ENCODE data around the gene KAT8. TPM values are rescaled to one million over a fixed set of nuclear protein-coding genes. Genes with fewer than 3 reads are reported as not detected.

The KAT8 gene
- total RNA-seq, 1 donor from 2014 or later: 72.6 TPM

DNA sequence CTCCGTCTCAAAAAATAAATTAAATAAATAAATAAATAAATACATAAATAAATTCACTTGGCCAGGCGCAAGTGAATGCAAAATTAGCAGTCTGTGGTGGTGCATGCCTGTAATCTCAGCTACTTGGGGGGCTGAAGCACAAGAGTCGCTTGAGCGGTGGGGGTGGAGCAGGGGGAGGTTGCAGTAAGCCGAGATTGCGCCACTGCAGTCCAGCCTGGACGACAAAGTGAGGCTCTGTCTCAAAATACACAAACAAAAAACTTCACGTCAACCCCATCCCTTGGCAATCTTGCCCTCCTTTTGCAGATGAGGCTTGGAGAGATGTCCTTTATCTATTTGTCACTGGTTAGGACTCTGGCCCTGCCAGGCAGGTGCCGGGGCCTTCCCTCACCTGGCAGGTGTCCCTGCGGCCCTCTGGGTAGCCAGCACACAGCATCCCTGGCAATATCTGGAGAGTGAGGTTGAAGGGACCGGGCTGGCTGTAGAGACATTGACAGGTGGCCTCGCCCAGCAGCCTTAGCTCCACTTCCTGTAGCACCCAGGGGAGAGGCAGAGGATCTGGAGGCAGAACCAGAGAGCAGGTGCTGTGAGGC is 28.0 kb downstream of the KAT8 start:
- Mint-ChIP-seq H3K4me3 (no peak overlapping the region), H3K9me3 (no peaks in the 10 kb centered on the region), H3K27ac (ENCODE audit: unreplicated experiment) (no peak overlapping the region), H3K27me3 (ENCODE audit: low read depth) (peaks cover 50% of the 10 kb centered on the region), H3K4me1 (peaks cover 10% of the 10 kb centered on the region), H3K36me3 (ENCODE audit: low read depth) (no peaks in the 10 kb centered on the region)
- no peak for DNase-seq (ENCODE audit: low read depth, low spot score)
- no peak for TF ChIP-seq CTCF (conservative IDR thresholded peaks at IDR 0.05)

- TF ChIP-seq CTCF (conservative IDR thresholded peaks at IDR 0.05): no peak
- H3K9me3 Mint-ChIP-seq: no peaks in the 10 kb centered on the region
- H3K36me3 Mint-ChIP-seq (ENCODE audit: low read depth): no peaks in the 10 kb centered on the region
- H3K27me3 Mint-ChIP-seq (ENCODE audit: low read depth): peaks cover 50% of the 10 kb centered on the region
- peaks cover 4% of the 10 kb centered on the region for H3K4me1 Mint-ChIP-seq
- no peak for DNase-seq (ENCODE audit: low read depth, low spot score)
- no peak overlapping the region for H3K4me3 Mint-ChIP-seq
- H3K27ac Mint-ChIP-seq (ENCODE audit: unreplicated experiment): no peak overlapping the region
Observed at GRCh38 chr16:31147574-31147973, 30.1 kb downstream of the KAT8 start.

GRCh38 chr16:31148281-31148728 is 30.8 kb downstream of the KAT8 start:
- Mint-ChIP-seq H3K36me3 (ENCODE audit: low read depth) (no peaks in the 10 kb centered on the region), H3K27ac (ENCODE audit: unreplicated experiment) (no peak overlapping the region), H3K27me3 (ENCODE audit: low read depth) (peaks cover 50% of the 10 kb centered on the region), H3K4me3 (no peak overlapping the region), H3K9me3 (no peaks in the 10 kb centered on the region), H3K4me1 (peaks cover 4% of the 10 kb centered on the region)
- no peak for DNase-seq (ENCODE audit: low read depth, low spot score)
- TF ChIP-seq CTCF (conservative IDR thresholded peaks at IDR 0.05): no peak

DNA sequence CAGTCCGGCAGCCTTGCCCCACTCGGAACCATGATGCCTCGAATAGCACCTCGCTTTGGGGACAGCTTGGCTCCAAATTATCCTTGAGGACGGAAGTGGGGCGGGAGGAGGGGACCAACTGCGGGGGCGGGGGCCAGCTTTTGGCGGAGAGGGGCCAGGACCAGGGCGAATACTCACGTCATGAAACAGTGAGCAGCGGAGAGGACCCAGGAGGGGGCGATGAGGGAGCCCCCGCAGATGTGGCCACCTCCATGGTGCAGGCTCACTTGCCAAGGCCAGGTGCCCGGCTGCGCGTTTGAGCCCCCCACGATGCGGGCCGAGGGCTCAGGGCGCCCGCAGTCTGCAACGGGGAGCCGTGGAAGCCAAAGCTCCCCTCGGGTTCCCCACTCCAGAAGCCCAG is 31.4 kb downstream of the KAT8 start:
- H3K36me3 Mint-ChIP-seq (ENCODE audit: low read depth): no peaks in the 10 kb centered on the region
- H3K27ac Mint-ChIP-seq (ENCODE audit: unreplicated experiment): no peak overlapping the region
- no peak overlapping the region for H3K4me3 Mint-ChIP-seq
- no peak for DNase-seq (ENCODE audit: low read depth, low spot score)
- H3K27me3 Mint-ChIP-seq (ENCODE audit: low read depth): peaks cover 51% of the 10 kb centered on the region
- TF ChIP-seq CTCF (conservative IDR thresholded peaks at IDR 0.05): no peak
- no peaks in the 10 kb centered on the region for H3K9me3 Mint-ChIP-seq
- peaks cover 4% of the 10 kb centered on the region for H3K4me1 Mint-ChIP-seq

- Mint-ChIP-seq H3K4me3 (no peak overlapping the region), H3K36me3 (ENCODE audit: low read depth) (no peaks in the 10 kb centered on the region), H3K9me3 (no peaks in the 10 kb centered on the region), H3K27ac (ENCODE audit: unreplicated experiment) (no peak overlapping the region), H3K27me3 (ENCODE audit: low read depth) (peaks cover 51% of the 10 kb centered on the region), H3K4me1 (peaks cover 4% of the 10 kb centered on the region)
- TF ChIP-seq CTCF (conservative IDR thresholded peaks at IDR 0.05): no peak
- DNase-seq (ENCODE audit: low read depth, low spot score): no peak
Observed at GRCh38 chr16:31149332-31149731, 31.9 kb downstream of the KAT8 start.
